Transverse colon (tissue), 3 donors: Measurements from ENCODE around the gene DLG5.

Source experiments
- POLR2A ChIP-seq: fragments of 450-650 bp; IDR thresholded peaks from one replicate; pipeline ENCODE4 v1.6.1; 2016; ENCODE audit warnings: antibody characterized with exemption, mild to moderate bottlenecking, moderate library complexity
- TF ChIP-seq, protein P1 (sequence below), 5 experiments: fragments of 200-600 bp in 3 of 5; fragments of 450-650 bp in 2 of 5; sonication (generic) in 3 of 5; IDR thresholded peaks; 1 replicate in 2 of 5; 2 replicates in 3 of 5; pipeline ENCODE4 v1.5.1; 2016 to 2017; ENCODE audit warnings: antibody characterized with exemption in 5 of 5, inconsistent platforms in 3 of 5, mild to moderate bottlenecking in 2 of 5, moderate library complexity in 1 of 5

DNA sequence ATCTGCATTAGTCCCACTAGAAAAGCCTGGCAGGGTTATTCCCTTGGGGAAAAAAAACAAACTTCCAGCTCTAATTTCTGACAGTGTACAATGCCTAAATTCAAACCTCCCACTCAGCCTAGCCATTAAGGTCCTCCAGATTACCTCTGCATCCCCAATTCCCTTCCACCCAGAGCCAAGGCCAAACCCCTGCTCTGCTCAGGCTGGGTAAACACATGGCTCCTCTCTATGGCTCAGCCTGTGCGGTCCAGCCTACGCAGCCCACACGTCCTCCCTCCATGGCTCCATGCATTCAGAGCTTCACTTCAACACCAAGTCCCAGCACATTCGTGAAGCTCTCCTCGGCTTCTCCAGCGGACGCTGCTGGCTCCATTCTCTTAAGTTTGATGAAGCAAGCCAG is 5.2 kb downstream of the DLG5 start:
- TF ChIP-seq, protein P1, sequence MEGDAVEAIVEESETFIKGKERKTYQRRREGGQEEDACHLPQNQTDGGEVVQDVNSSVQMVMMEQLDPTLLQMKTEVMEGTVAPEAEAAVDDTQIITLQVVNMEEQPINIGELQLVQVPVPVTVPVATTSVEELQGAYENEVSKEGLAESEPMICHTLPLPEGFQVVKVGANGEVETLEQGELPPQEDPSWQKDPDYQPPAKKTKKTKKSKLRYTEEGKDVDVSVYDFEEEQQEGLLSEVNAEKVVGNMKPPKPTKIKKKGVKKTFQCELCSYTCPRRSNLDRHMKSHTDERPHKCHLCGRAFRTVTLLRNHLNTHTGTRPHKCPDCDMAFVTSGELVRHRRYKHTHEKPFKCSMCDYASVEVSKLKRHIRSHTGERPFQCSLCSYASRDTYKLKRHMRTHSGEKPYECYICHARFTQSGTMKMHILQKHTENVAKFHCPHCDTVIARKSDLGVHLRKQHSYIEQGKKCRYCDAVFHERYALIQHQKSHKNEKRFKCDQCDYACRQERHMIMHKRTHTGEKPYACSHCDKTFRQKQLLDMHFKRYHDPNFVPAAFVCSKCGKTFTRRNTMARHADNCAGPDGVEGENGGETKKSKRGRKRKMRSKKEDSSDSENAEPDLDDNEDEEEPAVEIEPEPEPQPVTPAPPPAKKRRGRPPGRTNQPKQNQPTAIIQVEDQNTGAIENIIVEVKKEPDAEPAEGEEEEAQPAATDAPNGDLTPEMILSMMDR (IDR thresholded peaks at IDR 0.05) = no peak
- TF ChIP-seq POLR2A = no peak
